Measurements from ENCODE around the gene ZNF107. TPM values are rescaled to one million over a fixed set of nuclear protein-coding genes. Genes with fewer than 3 reads are reported as not detected.

Gene ZNF107
- total and polyA plus RNA-seq, 2 of the 8 experiments (the other 6 are each of a cell fraction or from before 2014, with no cell fraction given), result 3.4 to 31.0 TPM

DNA sequence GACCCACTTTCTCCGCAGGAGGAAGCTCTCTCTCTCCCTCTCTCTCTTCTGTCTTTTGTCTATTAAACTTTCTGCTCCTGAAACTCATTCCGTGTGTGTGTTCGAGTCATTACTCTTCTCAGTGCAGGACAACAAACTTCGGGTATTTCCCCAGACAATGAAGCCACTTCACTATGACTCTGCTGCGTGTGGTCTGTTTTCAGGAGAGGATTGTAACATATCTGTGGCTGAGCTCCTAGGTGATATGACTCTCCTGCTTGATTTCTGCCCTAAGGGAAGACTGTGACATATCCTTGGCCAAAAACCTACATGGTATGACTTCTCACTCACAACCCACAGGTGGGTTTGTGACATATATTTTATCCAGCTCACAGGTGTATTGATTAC is 39.9 kb upstream of the ZNF107 start:
- H3K4me3 ChIP-seq (ENCODE audit: extremely low read depth in 1 of 4, insufficient read depth in 2 of 4, low read depth in 3 of 4, low read length in 4 of 4), result no peak overlapping the region
- FAIRE-seq, result no peak
- 72% methylated on average over 5 of the region's 5 CpGs; no CpG with 5 or more reads in 1 of the 2 experiments for WGBS, 2 experiments (ENCODE audit: extremely low coverage in 1 of 2, insufficient coverage in 1 of 2, insufficient read length in 1 of 2, insufficient replicate concordance in 2 of 2, low coverage in 1 of 2, low lambda C conversion rate in 2 of 2, missing lambda C conversion rate in 1 of 2)

More for the DNA sequence above, 39.9 kb upstream of the ZNF107 start:
- ChIA-PET POLR2A (ENCODE audit: partially characterized antibody) (no interaction called here), CTCF (ENCODE audit: partially characterized antibody) (interaction anchor here (0.6 to 1.2 kb wide), 3 partner anchors 12 to 298 kb away, joined by 3 read pairs; no protein-coding TSS in a partner anchor)
- Histone ChIP-seq H3K36me3 (ENCODE audit: control insufficient read depth in 2 of 4, insufficient read depth in 4 of 4, low read length in 3 of 4) (no peaks in the 10 kb centered on the region; a peak in 1 of 8 replicates), H3K27me3 (replicated peaks in 1 of 4; ENCODE audit: control insufficient read depth in 3 of 4, extremely low read depth in 1 of 4, insufficient read depth in 3 of 4, low read length in 3 of 4) (no peaks in the 10 kb centered on the region), H3K4me2 (ENCODE audit: insufficient read depth in 1 of 2, low read depth in 2 of 2, low read length in 2 of 2) (no peak overlapping the region), H4K5ac (ENCODE audit: insufficient read length, low read depth, low read length) (no peak overlapping the region), H4K8ac (ENCODE audit: extremely low read depth, insufficient read depth, low read length) (no peak overlapping the region), H2BK120ac (replicated peaks; ENCODE audit: low read depth, low read length) (no peak overlapping the region), H3K4me1 (replicated peaks in 1 of 4; ENCODE audit: control insufficient read depth in 3 of 4, insufficient read depth in 4 of 4, low read length in 3 of 4) (no peaks in the 10 kb centered on the region), H3K56ac (replicated peaks; ENCODE audit: insufficient read length, low read depth, low read length) (no peak overlapping the region), H3K79me1 (ENCODE audit: low read depth, low read length) (no peaks in the 10 kb centered on the region; the same call in 1 of the 2 replicates), H2AFZ (ENCODE audit: low read length) (no peak overlapping the region), H2BK5ac (ENCODE audit: low read depth, low read length) (no peak overlapping the region), H4K20me1 (replicated peaks in 1 of 2; ENCODE audit: control insufficient read depth in 1 of 2, insufficient read depth in 2 of 2, low read length in 2 of 2) (no peaks in the 10 kb centered on the region), H3K23me2 (ENCODE audit: low read depth, low read length) (no peaks in the 10 kb centered on the region), H3K14ac (ENCODE audit: insufficient read length) (no peak overlapping the region), H3K23ac (ENCODE audit: insufficient read length) (no peak overlapping the region), H2BK20ac (ENCODE audit: low read length) (no peak overlapping the region), H3K9ac (replicated peaks in 1 of 4; ENCODE audit: extremely low read depth in 1 of 4, low read depth in 3 of 4, low read length in 3 of 4) (no peak overlapping the region), H2BK15ac (ENCODE audit: low read length) (no peak overlapping the region), H3K9me3 (ENCODE audit: insufficient read depth in 2 of 2, low read depth in 1 of 2, low read length in 1 of 2) (peaks cover 64 to 70% of the 10 kb centered on the region in 2 experiments), H3K27ac (ENCODE audit: low read depth, low read length) (no peak overlapping the region), H3K18ac (ENCODE audit: extremely low read depth, low read length) (no peak overlapping the region), H3K79me2 (ENCODE audit: control insufficient read depth in 1 of 2, insufficient read depth in 2 of 2, low read length in 2 of 2) (no peaks in the 10 kb centered on the region), H4K91ac (replicated peaks; ENCODE audit: insufficient read length, low read length) (no peak overlapping the region), H3K4ac (replicated peaks; ENCODE audit: insufficient read length, low read depth, low read length) (no peak overlapping the region), H2BK12ac (ENCODE audit: low read depth, low read length) (no peak overlapping the region), H2AK5ac (ENCODE audit: low read depth, low read length) (no peak overlapping the region)
- no peak for TF ChIP-seq HDAC6 (IDR thresholded peaks at IDR 0.05; ENCODE audit: low read depth, low read length)
- no peak for TF ChIP-seq SP4 (IDR thresholded peaks at IDR 0.05; ENCODE audit: low read length)
- TF ChIP-seq POU5F1 (IDR thresholded peaks at IDR 0.05; ENCODE audit: low read depth, low read length), result no peak
- no peak for TF ChIP-seq CREB1 (IDR thresholded peaks at IDR 0.05)
- no peak for TF ChIP-seq POLR2A (IDR thresholded peaks at IDR 0.05; ENCODE audit: control extremely low read depth in 1 of 2, low read depth in 2 of 2, low read length in 2 of 2)
- no peak for TF ChIP-seq GABPA (IDR thresholded peaks at IDR 0.05; ENCODE audit: borderline replicate concordance, insufficient read depth, low read length)
- TF ChIP-seq SP2 (IDR thresholded peaks at IDR 0.05; ENCODE audit: low read length), result no peak
- TF ChIP-seq FOSL1 (IDR thresholded peaks at IDR 0.05; ENCODE audit: insufficient read depth, low read depth, low read length), result no peak
- no peak for TF ChIP-seq PHF8 (conservative IDR thresholded peaks at IDR 0.05; ENCODE audit: low read depth, low read length)
- no peak for DNase-seq (ENCODE audit: low read depth in 1 of 2, low spot score in 2 of 2)
